ENCODE results near the gene TTYH1. TPM values are rescaled to one million over a fixed set of nuclear protein-coding genes. Genes with fewer than 3 reads are reported as not detected.

Gene TTYH1
- total RNA-seq, 2 experiments from 2014 or later = 0.53 to 0.68 TPM

DNA sequence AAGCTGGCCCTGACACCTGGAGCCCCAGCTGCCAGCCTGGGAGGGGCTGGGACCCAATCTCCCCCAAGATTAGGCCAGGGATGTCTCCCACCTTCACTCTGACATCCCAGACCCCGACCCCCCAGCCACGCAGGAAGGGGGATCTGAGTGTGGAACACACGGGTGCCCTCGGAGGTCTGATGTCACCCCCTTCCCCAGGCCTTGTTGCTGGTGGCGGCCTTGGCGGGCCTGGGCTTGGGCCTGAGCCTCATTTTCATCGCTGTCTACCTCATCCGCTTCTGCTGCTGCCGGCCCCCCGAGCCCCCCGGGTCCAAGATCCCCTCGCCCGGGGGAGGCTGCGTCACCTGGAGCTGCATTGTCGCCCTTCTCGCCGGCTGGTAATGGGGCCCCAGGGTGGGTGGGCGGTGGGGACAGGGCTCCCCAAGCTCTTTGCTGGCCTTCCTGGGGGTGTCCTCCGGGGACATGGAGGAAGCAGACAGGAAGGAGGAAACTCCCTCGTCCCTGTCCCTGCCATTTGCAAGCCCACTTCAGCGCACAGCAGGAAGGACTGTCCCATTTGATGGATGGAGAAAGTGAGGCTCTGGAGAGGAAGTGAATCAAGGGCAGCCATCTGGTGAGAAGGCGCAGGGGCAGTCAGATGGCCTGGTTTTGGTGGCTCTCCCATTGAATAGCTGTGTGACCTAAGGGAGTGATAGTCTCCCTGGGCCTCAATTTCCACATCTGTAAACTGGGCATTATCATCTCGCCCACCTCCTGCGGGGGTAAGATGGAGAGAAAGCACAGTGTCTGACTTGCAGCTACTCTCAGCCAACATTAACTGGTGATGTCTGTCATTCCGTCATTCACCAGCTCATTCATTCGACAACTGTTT, 3.9 kb downstream of the TTYH1 start:
- H3K4me1 Mint-ChIP-seq = peaks cover 17% of the 10 kb centered on the region
- ChIA-PET POLR2A (interaction anchor here (0.7 kb wide), 1 partner anchor 11 kb away, joined by 4 read pairs; no protein-coding TSS in a partner anchor), CTCF (interaction anchor here (1.2 kb wide), 1 partner anchor 28 kb away, joined by 4 read pairs; no protein-coding TSS in a partner anchor)
- H3K9me3 Mint-ChIP-seq = peaks cover 9% of the 10 kb centered on the region
- H3K27me3 Mint-ChIP-seq = peaks cover 25% of the 10 kb centered on the region
- H3K36me3 Mint-ChIP-seq (ENCODE audit: low read depth) = peaks cover 7% of the 10 kb centered on the region
- no peak for DNase-seq
- no peak overlapping the region for H3K27ac Mint-ChIP-seq
- no peak overlapping the region for H3K4me3 Mint-ChIP-seq

DNA sequence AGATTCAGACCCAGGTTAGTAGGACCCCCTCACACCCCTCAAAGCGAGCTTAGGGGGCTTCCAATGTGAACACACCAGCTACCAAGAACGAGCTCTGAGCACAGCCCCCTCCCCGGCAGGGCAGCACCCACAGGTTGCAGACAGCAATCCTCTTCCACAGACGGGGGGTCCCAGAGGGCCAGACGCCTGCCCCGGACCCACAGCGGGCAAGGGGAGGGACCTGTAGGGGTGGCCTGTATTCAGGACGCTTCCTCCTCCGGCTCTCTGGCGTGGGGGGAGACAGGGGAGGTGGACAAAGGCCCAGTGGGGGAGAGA, 4.8 kb downstream of the TTYH1 start:
- no peak overlapping the region for H3K27ac Mint-ChIP-seq
- peaks cover 4% of the 10 kb centered on the region for H3K9me3 Mint-ChIP-seq
- H3K4me1 Mint-ChIP-seq = peaks cover 17% of the 10 kb centered on the region
- POLR2A ChIA-PET = interaction anchor here (0.7 kb wide), 1 partner anchor 10 kb away, joined by 4 read pairs; no protein-coding TSS in a partner anchor
- DNase-seq = no peak
- H3K4me3 Mint-ChIP-seq = no peak overlapping the region
- CTCF ChIA-PET = interaction anchor here (1.2 kb wide), 1 partner anchor 29 kb away, joined by 4 read pairs; no protein-coding TSS in a partner anchor
- H3K27me3 Mint-ChIP-seq = peaks cover 16% of the 10 kb centered on the region
- H3K36me3 Mint-ChIP-seq (ENCODE audit: low read depth) = peaks cover 5% of the 10 kb centered on the region

DNA sequence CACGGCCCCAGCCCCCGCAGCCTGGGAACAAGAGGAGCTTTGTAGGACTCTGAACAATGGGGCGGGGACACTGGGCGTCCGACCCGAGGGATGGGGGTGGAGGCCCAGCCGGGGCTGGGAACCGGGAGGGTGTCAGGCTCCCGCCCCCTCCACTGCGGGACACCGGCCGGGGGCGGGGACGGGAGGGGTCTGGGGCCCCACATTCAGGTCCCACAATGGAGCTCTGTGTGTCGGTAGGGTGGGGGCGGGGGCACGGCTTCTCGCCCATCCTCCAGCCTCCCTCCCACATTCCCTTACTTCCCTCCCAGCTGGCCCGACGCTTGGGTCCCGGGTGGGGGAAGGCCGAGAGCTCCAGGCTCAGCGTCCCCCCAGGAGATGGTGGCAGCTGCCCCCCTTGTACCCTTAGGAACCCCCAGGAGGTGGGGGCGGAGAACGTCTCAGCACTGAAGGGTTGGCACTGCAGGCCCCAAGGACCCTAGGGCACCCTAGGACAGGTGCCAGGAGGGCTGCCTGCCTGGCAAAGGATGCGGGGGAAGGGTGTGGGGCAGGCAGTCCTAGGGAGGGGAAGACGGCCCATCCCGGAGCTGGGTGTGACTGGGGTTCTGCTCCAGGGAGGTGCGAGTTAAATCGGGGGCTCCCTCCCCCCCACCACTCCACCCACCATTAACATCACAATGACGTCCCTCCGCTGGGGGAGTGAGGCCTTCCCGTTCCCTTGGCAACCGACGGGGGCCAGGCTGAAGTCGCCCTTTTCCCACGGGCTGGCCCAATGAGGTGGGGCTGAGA, 5.3 kb downstream of the TTYH1 start:
- H3K4me3 Mint-ChIP-seq = no peak overlapping the region
- peaks cover 5% of the 10 kb centered on the region for H3K36me3 Mint-ChIP-seq (ENCODE audit: low read depth)
- ChIA-PET POLR2A (no interaction called here), CTCF (interaction anchor here (1.2 kb wide), 1 partner anchor 29 kb away, joined by 4 read pairs; no protein-coding TSS in a partner anchor)
- DNase-seq = no peak
- peaks cover 17% of the 10 kb centered on the region for H3K4me1 Mint-ChIP-seq
- no peak overlapping the region for H3K27ac Mint-ChIP-seq
- peaks cover 15% of the 10 kb centered on the region for H3K27me3 Mint-ChIP-seq
- H3K9me3 Mint-ChIP-seq = peaks cover 4% of the 10 kb centered on the region

DNA sequence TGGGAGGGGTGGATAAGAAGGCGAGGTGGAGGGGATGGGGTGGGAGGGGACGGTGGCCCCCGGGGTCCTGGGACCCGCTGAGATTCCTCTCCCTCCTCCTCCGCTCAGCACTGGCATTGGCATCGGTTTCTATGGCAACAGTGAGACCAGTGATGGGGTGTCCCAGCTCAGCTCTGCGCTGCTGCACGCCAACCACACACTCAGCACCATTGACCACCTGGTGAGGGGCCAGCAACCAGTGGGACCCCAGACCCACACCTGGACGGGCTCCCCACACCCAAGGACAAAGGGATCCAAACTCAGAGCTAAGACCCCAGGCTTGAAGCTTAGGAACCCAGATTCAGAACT, 5.9 kb downstream of the TTYH1 start:
- Mint-ChIP-seq H3K36me3 (ENCODE audit: low read depth) (peaks cover 5% of the 10 kb centered on the region), H3K9me3 (peaks cover 4% of the 10 kb centered on the region), H3K4me3 (no peak overlapping the region), H3K27me3 (peaks cover 10% of the 10 kb centered on the region), H3K27ac (no peak overlapping the region), H3K4me1 (peaks cover 15% of the 10 kb centered on the region)
- ChIA-PET POLR2A (no interaction called here), CTCF (no interaction called here)
- DNase-seq = no peak

DNA sequence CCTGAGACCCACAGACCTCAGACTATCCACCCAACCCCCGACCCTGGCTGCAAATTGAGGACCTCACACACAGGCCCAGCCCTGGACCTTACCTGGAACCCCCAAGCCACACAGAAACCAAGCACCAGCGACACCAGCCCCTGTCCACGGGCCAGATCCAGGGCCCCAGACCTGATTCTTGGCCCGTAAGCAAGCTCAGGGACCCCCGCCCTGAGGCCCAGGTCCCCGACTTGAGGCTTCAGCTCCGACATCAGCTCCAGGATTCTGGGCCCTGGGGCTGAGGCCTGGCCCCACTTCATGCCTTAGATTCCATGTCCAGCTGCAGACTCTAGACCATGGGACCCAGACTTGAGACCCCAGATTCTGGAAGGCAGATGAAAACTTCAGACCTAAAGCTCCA, 6.3 kb downstream of the TTYH1 start:
- H3K4me1 Mint-ChIP-seq = peaks cover 15% of the 10 kb centered on the region
- H3K9me3 Mint-ChIP-seq = peaks cover 4% of the 10 kb centered on the region
- POLR2A ChIA-PET = no interaction called here
- CTCF ChIA-PET = no interaction called here
- H3K27me3 Mint-ChIP-seq = peaks cover 10% of the 10 kb centered on the region
- peaks cover 5% of the 10 kb centered on the region for H3K36me3 Mint-ChIP-seq (ENCODE audit: low read depth)
- DNase-seq = no peak
- no peak overlapping the region for H3K27ac Mint-ChIP-seq
- no peak overlapping the region for H3K4me3 Mint-ChIP-seq

DNA sequence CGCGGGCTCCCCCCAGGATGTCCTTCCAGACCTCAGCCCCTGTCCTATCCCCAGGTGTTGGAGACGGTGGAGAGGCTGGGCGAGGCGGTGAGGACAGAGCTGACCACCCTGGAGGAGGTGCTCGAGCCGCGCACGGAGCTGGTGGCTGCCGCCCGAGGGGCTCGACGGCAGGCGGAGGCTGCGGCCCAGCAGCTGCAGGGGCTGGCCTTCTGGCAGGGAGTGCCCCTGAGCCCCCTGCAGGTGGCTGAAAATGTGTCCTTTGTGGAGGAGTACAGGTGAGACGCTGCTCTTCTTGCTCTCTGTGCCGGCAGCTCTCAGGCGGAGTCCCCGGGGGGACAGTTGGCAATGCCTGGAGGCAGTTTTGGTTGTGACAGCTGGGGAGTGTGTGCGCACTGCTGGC, 6.9 kb downstream of the TTYH1 start:
- H3K27me3 Mint-ChIP-seq = peaks cover 10% of the 10 kb centered on the region
- H3K4me3 Mint-ChIP-seq = no peak overlapping the region
- H3K4me1 Mint-ChIP-seq = peaks cover 13% of the 10 kb centered on the region
- POLR2A ChIA-PET = no interaction called here
- peaks cover 4% of the 10 kb centered on the region for H3K36me3 Mint-ChIP-seq (ENCODE audit: low read depth)
- H3K9me3 Mint-ChIP-seq = peaks cover 2% of the 10 kb centered on the region
- no peak overlapping the region for H3K27ac Mint-ChIP-seq
- DNase-seq = no peak
- CTCF ChIA-PET = no interaction called here

DNA sequence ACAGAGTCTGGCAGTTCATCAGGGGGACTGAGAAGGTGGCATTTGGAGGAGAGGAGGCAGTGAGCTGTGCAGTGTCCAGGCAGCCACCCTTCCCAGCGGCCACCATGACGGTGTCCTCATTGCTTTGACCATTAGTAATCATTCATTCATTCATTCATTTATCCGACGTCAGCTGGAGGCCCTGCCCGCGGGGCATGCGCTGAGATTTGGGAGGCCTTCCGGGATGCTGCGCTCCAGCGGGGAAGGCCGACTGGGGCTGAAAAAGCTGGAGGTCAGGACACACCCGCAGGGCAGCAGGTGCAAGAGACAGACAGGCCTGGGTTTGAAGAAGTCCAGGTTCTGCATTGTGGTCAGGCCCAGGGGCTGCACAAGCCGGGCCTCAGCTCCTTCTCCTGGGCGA, 8.9 kb downstream of the TTYH1 start:
- Mint-ChIP-seq H3K27me3 (peaks cover 4% of the 10 kb centered on the region), H3K4me3 (no peak overlapping the region)
- POLR2A ChIA-PET = no interaction called here

DNA sequence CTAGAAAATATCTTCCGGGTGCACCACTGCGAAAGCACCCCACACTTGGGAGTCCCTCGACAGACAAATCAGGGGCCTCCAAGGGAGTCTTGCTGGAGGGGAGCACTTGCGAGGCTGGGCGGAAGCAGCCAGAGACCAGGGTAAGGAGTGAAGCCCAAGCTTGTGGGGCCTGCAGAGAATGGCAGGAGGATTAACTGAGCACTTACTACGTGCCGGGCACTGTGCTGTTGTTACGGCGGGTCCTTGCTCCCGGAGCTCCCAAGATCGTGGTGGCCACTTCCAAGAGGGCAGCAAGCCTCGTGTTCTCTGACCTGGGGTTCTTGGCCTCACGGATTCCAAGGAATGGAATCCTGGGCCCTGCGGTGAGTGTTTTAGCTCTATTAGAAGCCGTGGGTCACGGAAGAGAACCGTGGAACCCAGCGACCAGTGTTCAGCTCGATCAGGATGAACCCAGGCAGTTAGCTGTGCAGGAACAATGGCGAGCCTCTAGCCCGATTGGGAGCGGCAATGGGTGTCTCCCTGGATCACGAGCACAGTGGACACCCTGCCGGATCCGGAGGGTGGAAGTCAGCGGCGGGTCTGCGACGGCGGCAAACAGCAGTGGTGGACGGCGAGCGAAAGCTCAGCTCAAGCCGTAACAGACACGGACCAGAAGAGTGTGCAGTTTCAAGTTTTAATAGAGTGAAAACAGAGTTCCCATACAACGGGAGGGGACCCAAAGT, 9.6 kb downstream of the TTYH1 start:
- CTCF ChIA-PET = interaction anchor here (1.0 to 1.8 kb wide), 2 partner anchors 9 to 33 kb away, joined by 3 to 4 read pairs; partner anchors contain the start of gene TTYH1
- Mint-ChIP-seq H3K9me3 (no peaks in the 10 kb centered on the region), H3K4me1 (no peaks in the 10 kb centered on the region)

More for the DNA sequence above, 8.9 kb downstream of the TTYH1 start:
- no peaks in the 10 kb centered on the region for H3K9me3 Mint-ChIP-seq
- H3K4me1 Mint-ChIP-seq = no peaks in the 10 kb centered on the region
- no peaks in the 10 kb centered on the region for H3K36me3 Mint-ChIP-seq (ENCODE audit: low read depth)
- DNase-seq = no peak
- CTCF ChIA-PET = interaction anchor here (1.8 kb wide), 1 partner anchor 8 kb away, joined by 4 read pairs; the partner anchor contains the start of gene TTYH1
- no peak overlapping the region for H3K27ac Mint-ChIP-seq

DNA sequence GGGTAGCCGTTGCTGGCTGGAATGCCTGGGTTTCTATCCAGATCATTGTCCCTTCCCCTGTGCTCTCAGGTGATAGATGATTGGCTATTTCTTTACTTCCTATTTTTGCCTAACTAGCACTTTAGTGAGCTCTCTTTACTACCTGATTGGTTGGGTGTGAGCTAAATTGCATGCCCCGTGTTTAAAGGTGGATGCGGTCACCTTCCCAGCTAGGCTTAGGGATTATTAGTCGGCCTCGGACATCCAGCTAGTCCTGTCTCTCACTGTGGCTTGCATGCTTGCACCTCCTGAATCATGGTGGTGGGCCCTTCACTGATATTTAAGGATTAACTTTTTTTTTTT, 10.1 kb downstream of the TTYH1 start:
- ChIA-PET POLR2A (no interaction called here), CTCF (interaction anchor here (1.0 to 1.8 kb wide), 2 partner anchors 10 to 34 kb away, joined by 3 to 4 read pairs; partner anchors contain the start of gene TTYH1)
- peaks cover 6% of the 10 kb centered on the region for H3K27me3 Mint-ChIP-seq
- H3K4me1 Mint-ChIP-seq = no peaks in the 10 kb centered on the region
- no peak overlapping the region for H3K27ac Mint-ChIP-seq
- no peak for DNase-seq
- H3K9me3 Mint-ChIP-seq = no peaks in the 10 kb centered on the region
- H3K4me3 Mint-ChIP-seq = no peak overlapping the region
- H3K36me3 Mint-ChIP-seq (ENCODE audit: low read depth) = no peaks in the 10 kb centered on the region

More for the DNA sequence above, 9.6 kb downstream of the TTYH1 start:
- DNase-seq = no peak
- H3K27me3 Mint-ChIP-seq = peaks cover 6% of the 10 kb centered on the region
- H3K4me3 Mint-ChIP-seq = no peak overlapping the region
- no peak overlapping the region for H3K27ac Mint-ChIP-seq
- no peaks in the 10 kb centered on the region for H3K36me3 Mint-ChIP-seq (ENCODE audit: low read depth)
- POLR2A ChIA-PET = no interaction called here

DNA sequence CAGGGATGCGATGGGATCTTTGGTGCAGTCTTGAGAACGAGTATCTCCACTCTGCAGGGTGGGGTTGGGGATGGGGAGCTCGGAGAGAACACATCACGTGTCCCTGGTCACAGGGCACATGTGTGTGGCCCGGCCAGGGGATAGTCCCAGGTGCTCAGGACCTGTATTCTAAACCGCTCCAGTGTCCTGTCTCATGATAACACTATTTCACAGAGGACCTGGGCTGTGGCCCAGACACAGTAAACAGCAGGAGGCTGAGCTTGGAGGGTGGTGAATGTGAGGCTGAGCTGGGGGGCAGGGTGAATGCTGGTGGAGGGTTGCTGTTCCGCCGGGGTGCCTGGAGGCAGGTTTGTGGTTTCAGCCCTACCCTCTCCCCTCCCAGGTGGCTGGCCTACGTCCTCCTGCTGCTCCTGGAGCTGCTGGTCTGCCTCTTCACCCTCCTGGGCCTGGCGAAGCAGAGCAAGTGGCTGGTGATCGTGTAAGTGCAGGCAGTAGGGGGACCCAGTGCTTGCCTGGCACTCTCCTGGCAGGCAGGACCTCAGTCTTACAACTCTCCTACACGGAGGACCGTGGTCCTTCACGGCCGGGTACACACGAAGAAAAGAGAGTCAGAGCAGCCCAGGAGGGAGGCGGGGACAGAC, 11.1 kb downstream of the TTYH1 start:
- H3K9me3 Mint-ChIP-seq = no peaks in the 10 kb centered on the region
- no peak for DNase-seq
- CTCF ChIA-PET = no interaction called here
- H3K27ac Mint-ChIP-seq = no peak overlapping the region
- H3K4me3 Mint-ChIP-seq = no peak overlapping the region
- POLR2A ChIA-PET = interaction anchor here (0.8 kb wide), 1 partner anchor 10 kb away, joined by 3 read pairs; no protein-coding TSS in a partner anchor
- peaks cover 9% of the 10 kb centered on the region for H3K27me3 Mint-ChIP-seq
- peaks cover 2% of the 10 kb centered on the region for H3K4me1 Mint-ChIP-seq
- H3K36me3 Mint-ChIP-seq (ENCODE audit: low read depth) = no peaks in the 10 kb centered on the region

DNA sequence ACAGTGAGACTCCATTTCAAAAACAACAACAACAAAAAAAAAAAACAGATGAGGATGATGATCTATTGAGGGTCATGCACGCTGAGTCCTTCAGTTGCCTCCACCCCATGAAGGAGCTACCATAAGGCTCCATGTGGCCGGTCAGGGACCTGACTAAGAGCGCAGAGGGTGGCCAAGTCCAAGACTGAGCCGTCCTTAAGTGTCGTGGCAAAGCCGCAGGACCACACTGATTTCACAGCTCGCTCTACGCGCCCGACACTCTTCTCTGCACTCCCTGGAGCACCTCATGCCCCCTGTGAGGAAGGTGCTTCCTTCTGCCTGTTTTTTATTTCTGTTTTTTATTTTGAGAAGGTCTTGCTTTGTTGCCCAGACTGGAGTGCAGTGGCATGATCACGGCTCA, 12.3 kb downstream of the TTYH1 start:
- POLR2A ChIA-PET = interaction anchor here (0.7 to 1.7 kb wide), 3 partner anchors 11 to 39 kb away, joined by 3 to 4 read pairs (median 4); no protein-coding TSS in a partner anchor
- CTCF ChIA-PET = no interaction called here
- Mint-ChIP-seq H3K27me3 (peaks cover 10% of the 10 kb centered on the region), H3K4me3 (no peak overlapping the region), H3K4me1 (peaks cover 2% of the 10 kb centered on the region), H3K36me3 (ENCODE audit: low read depth) (no peaks in the 10 kb centered on the region), H3K27ac (no peak overlapping the region), H3K9me3 (no peaks in the 10 kb centered on the region)
- no peak for DNase-seq

DNA sequence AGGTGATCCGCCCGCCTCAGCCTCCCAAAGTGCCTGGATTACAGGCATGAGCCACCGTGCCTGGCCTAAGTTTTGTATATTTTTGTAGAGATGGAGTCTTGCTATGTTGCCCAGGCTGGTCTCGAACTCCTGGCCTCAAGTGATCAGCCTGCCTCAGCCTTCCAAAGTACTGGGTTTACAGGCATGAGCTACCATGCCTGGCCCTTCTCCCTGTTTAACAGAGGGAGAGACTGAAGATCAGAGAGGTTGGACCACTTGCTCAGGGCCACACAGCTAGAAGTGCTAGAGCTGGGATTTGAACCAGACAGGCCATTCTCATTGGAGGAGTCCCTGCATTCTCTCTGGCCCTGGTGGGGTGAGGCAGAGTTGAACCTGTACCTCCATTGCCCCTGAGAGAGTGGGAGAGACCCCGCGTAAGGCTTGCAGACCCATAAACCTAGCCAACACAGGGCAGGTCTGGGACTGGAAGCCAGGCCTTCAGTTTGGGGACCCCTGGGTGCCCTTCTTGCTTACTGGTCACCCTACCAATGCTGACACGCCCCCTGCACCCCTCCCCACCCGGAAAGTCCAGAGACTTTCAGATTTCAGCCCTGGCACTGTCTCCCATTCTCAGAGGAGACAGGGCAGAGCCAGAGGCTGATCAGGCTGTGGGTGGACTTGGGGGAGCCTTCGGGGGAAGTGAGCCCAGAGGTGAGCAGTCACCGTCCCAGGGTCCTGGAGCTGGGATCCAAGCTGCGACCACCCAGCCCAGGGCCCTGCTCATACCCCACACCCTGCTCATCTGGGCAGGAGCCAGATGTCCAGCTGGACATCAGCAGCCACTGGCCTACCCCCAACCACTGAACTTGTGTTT, 13.3 kb downstream of the TTYH1 start:
- Mint-ChIP-seq H3K27ac (no peak overlapping the region), H3K4me1 (peaks cover 2% of the 10 kb centered on the region), H3K9me3 (no peaks in the 10 kb centered on the region), H3K4me3 (no peak overlapping the region), H3K36me3 (ENCODE audit: low read depth) (no peaks in the 10 kb centered on the region), H3K27me3 (peaks cover 10% of the 10 kb centered on the region)
- DNase-seq = no peak
- ChIA-PET CTCF (no interaction called here), POLR2A (interaction anchor here (1.1 to 2.4 kb wide), 3 partner anchors 10 to 40 kb away, joined by 3 to 13 read pairs (median 4); partner anchors contain the start of gene LENG8)
